ENCODE measurements around the gene GPRC5A.
"Not testable (repeated sequence)": the region's sequence is repeated elsewhere in the genome, so short reads cannot be mapped to it uniquely, and the experiment has no call there.

Gene GPRC5A

GRCh38 chr12:12891080-12891880, at the start of gene GPRC5A:
Gene GPRC5A, plus strand, starts transcription at chr12:12891562. Its CDS starts 16,688 bp downstream, at chr12:12908250.
- H3K27ac Mint-ChIP-seq: no peak within 1 kb of the TSS
- peaks cover 64% of the 10 kb centered on the region for H3K27me3 Mint-ChIP-seq
- no peaks in the 10 kb centered on the region for H3K36me3 Mint-ChIP-seq (ENCODE audit: low read depth)
- H3K4me3 Mint-ChIP-seq: peak within 1 kb of the TSS; percentile 78
- no peaks in the 10 kb centered on the region for H3K9me3 Mint-ChIP-seq
- H3K4me1 Mint-ChIP-seq (ENCODE audit: low read depth): peaks cover 13% of the 10 kb centered on the region

- H3K9me3 Mint-ChIP-seq: peaks cover 3% of the 10 kb centered on the region
- H3K4me3 Mint-ChIP-seq: no peak overlapping the region
- H3K27me3 Mint-ChIP-seq: no peaks in the 10 kb centered on the region
- H3K36me3 Mint-ChIP-seq (ENCODE audit: low read depth): peaks cover 30% of the 10 kb centered on the region
- peaks cover 16% of the 10 kb centered on the region for H3K4me1 Mint-ChIP-seq (ENCODE audit: low read depth)
- H3K27ac Mint-ChIP-seq: peak overlapping the region; percentile 40
Measured at GRCh38 chr12:12845794-12846243, 45.5 kb upstream of the GPRC5A start.

- H3K27me3 Mint-ChIP-seq, H3K9me3 Mint-ChIP-seq, H3K4me3 Mint-ChIP-seq, H3K27ac Mint-ChIP-seq: not testable (repeated sequence)
- Mint-ChIP-seq H3K36me3 (ENCODE audit: low read depth) (peaks cover 38% of the 10 kb centered on the region), H3K4me1 (ENCODE audit: low read depth) (peaks cover 16% of the 10 kb centered on the region)
Measured at GRCh38 chr12:12846780-12847179, 44.6 kb upstream of the GPRC5A start.

GRCh38 chr12:12853435-12853834, 37.9 kb upstream of the GPRC5A start:
- H3K4me3 Mint-ChIP-seq: no peak overlapping the region
- peaks cover 7% of the 10 kb centered on the region for H3K9me3 Mint-ChIP-seq
- H3K27me3 Mint-ChIP-seq: no peaks in the 10 kb centered on the region
- H3K4me1 Mint-ChIP-seq (ENCODE audit: low read depth): no peaks in the 10 kb centered on the region
- H3K27ac Mint-ChIP-seq: no peak overlapping the region
- peaks cover 28% of the 10 kb centered on the region for H3K36me3 Mint-ChIP-seq (ENCODE audit: low read depth)

- no peak overlapping the region for H3K4me3 Mint-ChIP-seq
- H3K27ac Mint-ChIP-seq: no peak overlapping the region
- H3K9me3 Mint-ChIP-seq: no peaks in the 10 kb centered on the region
- peaks cover 31% of the 10 kb centered on the region for H3K36me3 Mint-ChIP-seq (ENCODE audit: low read depth)
- H3K27me3 Mint-ChIP-seq: no peaks in the 10 kb centered on the region
- no peaks in the 10 kb centered on the region for H3K4me1 Mint-ChIP-seq (ENCODE audit: low read depth)
Measured at GRCh38 chr12:12859690-12860089, 31.7 kb upstream of the GPRC5A start.

GRCh38 chr12:12864243-12864642, 27.1 kb upstream of the GPRC5A start:
- Mint-ChIP-seq H3K4me3 (no peak overlapping the region), H3K9me3 (no peaks in the 10 kb centered on the region), H3K27me3 (no peaks in the 10 kb centered on the region), H3K27ac (no peak overlapping the region), H3K36me3 (ENCODE audit: low read depth) (peaks cover 20% of the 10 kb centered on the region), H3K4me1 (ENCODE audit: low read depth) (no peaks in the 10 kb centered on the region)

- peaks cover 6% of the 10 kb centered on the region for H3K36me3 Mint-ChIP-seq (ENCODE audit: low read depth)
- no peaks in the 10 kb centered on the region for H3K9me3 Mint-ChIP-seq
- H3K4me3 Mint-ChIP-seq: no peak overlapping the region
- no peaks in the 10 kb centered on the region for H3K27me3 Mint-ChIP-seq
- H3K27ac Mint-ChIP-seq: no peak overlapping the region
- no peaks in the 10 kb centered on the region for H3K4me1 Mint-ChIP-seq (ENCODE audit: low read depth)
Measured at GRCh38 chr12:12868477-12869235, 22.7 kb upstream of the GPRC5A start.

GRCh38 chr12:12870465-12870864, 20.9 kb upstream of the GPRC5A start:
- Mint-ChIP-seq H3K4me1 (ENCODE audit: low read depth) (no peaks in the 10 kb centered on the region), H3K9me3 (no peaks in the 10 kb centered on the region), H3K36me3 (ENCODE audit: low read depth) (no peaks in the 10 kb centered on the region), H3K27ac (no peak overlapping the region), H3K4me3 (no peak overlapping the region), H3K27me3 (no peaks in the 10 kb centered on the region)

GRCh38 chr12:12871587-12872138, 19.7 kb upstream of the GPRC5A start:
- no peak overlapping the region for H3K27ac Mint-ChIP-seq
- no peaks in the 10 kb centered on the region for H3K9me3 Mint-ChIP-seq
- no peaks in the 10 kb centered on the region for H3K36me3 Mint-ChIP-seq (ENCODE audit: low read depth)
- no peaks in the 10 kb centered on the region for H3K27me3 Mint-ChIP-seq
- no peak overlapping the region for H3K4me3 Mint-ChIP-seq
- no peaks in the 10 kb centered on the region for H3K4me1 Mint-ChIP-seq (ENCODE audit: low read depth)

- Mint-ChIP-seq H3K36me3 (ENCODE audit: low read depth) (no peaks in the 10 kb centered on the region), H3K4me3 (no peak overlapping the region), H3K4me1 (ENCODE audit: low read depth) (no peaks in the 10 kb centered on the region), H3K27ac (no peak overlapping the region), H3K9me3 (no peaks in the 10 kb centered on the region), H3K27me3 (no peaks in the 10 kb centered on the region)
Measured at GRCh38 chr12:12872139-12872933, 19.0 kb upstream of the GPRC5A start.

- Mint-ChIP-seq H3K9me3 (no peaks in the 10 kb centered on the region), H3K27ac (no peak overlapping the region), H3K27me3 (no peaks in the 10 kb centered on the region), H3K4me1 (ENCODE audit: low read depth) (no peaks in the 10 kb centered on the region), H3K36me3 (ENCODE audit: low read depth) (no peaks in the 10 kb centered on the region), H3K4me3 (no peak overlapping the region)
Measured at GRCh38 chr12:12872934-12873275, 18.5 kb upstream of the GPRC5A start.

GRCh38 chr12:12874029-12874428, 17.3 kb upstream of the GPRC5A start:
- no peaks in the 10 kb centered on the region for H3K36me3 Mint-ChIP-seq (ENCODE audit: low read depth)
- H3K27ac Mint-ChIP-seq: no peak overlapping the region
- no peaks in the 10 kb centered on the region for H3K4me1 Mint-ChIP-seq (ENCODE audit: low read depth)

GRCh38 chr12:12875301-12875700, 16.1 kb upstream of the GPRC5A start:
- H3K27ac Mint-ChIP-seq; H3K9me3 Mint-ChIP-seq; H3K4me1 Mint-ChIP-seq (ENCODE audit: low read depth); H3K4me3 Mint-ChIP-seq; H3K36me3 Mint-ChIP-seq (ENCODE audit: low read depth); H3K27me3 Mint-ChIP-seq: not testable (repeated sequence)

More at GRCh38 chr12:12874029-12874428, 17.3 kb upstream of the GPRC5A start:
- Mint-ChIP-seq H3K4me3 (no peak overlapping the region), H3K9me3 (no peaks in the 10 kb centered on the region), H3K27me3 (no peaks in the 10 kb centered on the region)

- no peaks in the 10 kb centered on the region for H3K27me3 Mint-ChIP-seq
- H3K4me1 Mint-ChIP-seq (ENCODE audit: low read depth): peaks cover 6% of the 10 kb centered on the region
- H3K9me3 Mint-ChIP-seq: no peaks in the 10 kb centered on the region
- H3K36me3 Mint-ChIP-seq (ENCODE audit: low read depth): no peaks in the 10 kb centered on the region
- H3K27ac Mint-ChIP-seq: no peak overlapping the region
- no peak overlapping the region for H3K4me3 Mint-ChIP-seq
Measured at GRCh38 chr12:12877153-12877768, 14.1 kb upstream of the GPRC5A start.
